Measurements from ENCODE around the gene LNP1. TPM values are rescaled to one million over a fixed set of nuclear protein-coding genes. Genes with fewer than 3 reads are reported as not detected.
"Not testable (repeated sequence)": the region's sequence is repeated elsewhere in the genome, so short reads cannot be mapped to it uniquely, and the experiment has no call there.

The LNP1 gene
- total RNA-seq, 2 experiments from 2014 or later = 2.3 to 2.6 TPM

- ATAC-seq (no peak), DNase-seq (no peak)
- H3K9me3 Mint-ChIP-seq (ENCODE audit: low read depth) = no peaks in the 10 kb centered on the region
- H3K27ac Mint-ChIP-seq = no peak overlapping the region
- CTCF ChIA-PET = interaction anchor here (1.0 kb wide), 1 partner anchor 12 kb away, joined by 3 read pairs; no protein-coding TSS in a partner anchor
- H3K4me1 Mint-ChIP-seq = peaks cover 5% of the 10 kb centered on the region
- no peaks in the 10 kb centered on the region for H3K27me3 Mint-ChIP-seq
- H3K36me3 Mint-ChIP-seq = no peaks in the 10 kb centered on the region
- H3K4me3 Mint-ChIP-seq = no peak overlapping the region
Observed at GRCh38 chr3:100455841-100456550, 54.7 kb downstream of the LNP1 start.

- H3K27ac Mint-ChIP-seq = no peak overlapping the region
Observed at GRCh38 chr3:100456745-100457144, 55.4 kb downstream of the LNP1 start.

GRCh38 chr3:100457811-100458210 is 56.5 kb downstream of the LNP1 start:
- Mint-ChIP-seq H3K4me1 (peaks cover 5% of the 10 kb centered on the region), H3K36me3 (no peaks in the 10 kb centered on the region), H3K9me3 (ENCODE audit: low read depth) (no peaks in the 10 kb centered on the region), H3K27ac (no peak overlapping the region), H3K27me3 (no peaks in the 10 kb centered on the region), H3K4me3 (no peak overlapping the region)
- DNase-seq (no peak), ATAC-seq (no peak)
- CTCF ChIA-PET = no interaction called here

More at GRCh38 chr3:100456745-100457144, 55.4 kb downstream of the LNP1 start:
- Mint-ChIP-seq H3K27me3 (no peaks in the 10 kb centered on the region), H3K36me3 (no peaks in the 10 kb centered on the region), H3K4me3 (no peak overlapping the region), H3K4me1 (peaks cover 5% of the 10 kb centered on the region), H3K9me3 (ENCODE audit: low read depth) (no peaks in the 10 kb centered on the region)
- DNase-seq (no peak), ATAC-seq (no peak)
- CTCF ChIA-PET = interaction anchor here (1.0 kb wide), 1 partner anchor 11 kb away, joined by 3 read pairs; no protein-coding TSS in a partner anchor

- no peak overlapping the region for H3K4me3 Mint-ChIP-seq
- ATAC-seq = no peak
- peaks cover 5% of the 10 kb centered on the region for H3K4me1 Mint-ChIP-seq
- DNase-seq = no peak
- no peaks in the 10 kb centered on the region for H3K9me3 Mint-ChIP-seq (ENCODE audit: low read depth)
- H3K27ac Mint-ChIP-seq = no peak overlapping the region
- CTCF ChIA-PET = no interaction called here
- no peaks in the 10 kb centered on the region for H3K36me3 Mint-ChIP-seq
- H3K27me3 Mint-ChIP-seq = no peaks in the 10 kb centered on the region
Observed at GRCh38 chr3:100458814-100459213, 57.5 kb downstream of the LNP1 start.

GRCh38 chr3:100463002-100463401 is 61.7 kb downstream of the LNP1 start:
- Mint-ChIP-seq H3K4me3 (no peak overlapping the region), H3K27ac (no peak overlapping the region), H3K4me1 (peaks cover 16% of the 10 kb centered on the region), H3K9me3 (ENCODE audit: low read depth) (no peaks in the 10 kb centered on the region), H3K27me3 (no peaks in the 10 kb centered on the region), H3K36me3 (peaks cover 5% of the 10 kb centered on the region)
- peak; percentile 83 for ATAC-seq
- CTCF ChIA-PET = interaction anchor here (0.6 to 2.8 kb wide), 36 partner anchors 11 to 919 kb away, joined by 3 to 73 read pairs (median 4); partner anchors contain the start of genes NIT2 and TMEM45A
- DNase-seq = no peak

- ATAC-seq (no peak), DNase-seq (no peak)
- CTCF ChIA-PET = interaction anchor here (0.7 to 2.8 kb wide), 20 partner anchors 15 to 334 kb away, joined by 3 to 73 read pairs (median 4); partner anchors contain the start of gene TMEM45A
- Mint-ChIP-seq H3K36me3 (peaks cover 5% of the 10 kb centered on the region), H3K27ac (no peak overlapping the region), H3K4me1 (peaks cover 16% of the 10 kb centered on the region), H3K27me3 (no peaks in the 10 kb centered on the region), H3K9me3 (ENCODE audit: low read depth) (peaks cover 2% of the 10 kb centered on the region), H3K4me3 (no peak overlapping the region)
Observed at GRCh38 chr3:100463646-100464155, 62.4 kb downstream of the LNP1 start.

GRCh38 chr3:100465892-100466777 is 64.8 kb downstream of the LNP1 start:
- CTCF ChIA-PET = interaction anchor here (0.8 to 1.2 kb wide), 7 partner anchors 21 to 361 kb away, joined by 3 to 4 read pairs (median 3); no protein-coding TSS in a partner anchor
- DNase-seq = no peak
- Mint-ChIP-seq H3K4me3 (peak overlapping the region; percentile 3), H3K4me1 (peaks cover 16% of the 10 kb centered on the region), H3K9me3 (ENCODE audit: low read depth) (peaks cover 9% of the 10 kb centered on the region), H3K27me3 (no peaks in the 10 kb centered on the region), H3K36me3 (peaks cover 5% of the 10 kb centered on the region), H3K27ac (peak overlapping the region; percentile 84)
- ATAC-seq = peak; percentile 61

GRCh38 chr3:100467133-100467532 is 65.8 kb downstream of the LNP1 start:
- Mint-ChIP-seq H3K36me3 (peaks cover 5% of the 10 kb centered on the region), H3K27me3 (no peaks in the 10 kb centered on the region), H3K4me3 (no peak overlapping the region), H3K4me1 (peaks cover 16% of the 10 kb centered on the region), H3K27ac (no peak overlapping the region), H3K9me3 (ENCODE audit: low read depth) (peaks cover 9% of the 10 kb centered on the region)
- CTCF ChIA-PET = interaction anchor here (1.4 to 1.8 kb wide), 2 partner anchors 11 to 65 kb away, joined by 3 to 6 read pairs; partner anchors contain the start of genes LNP1 and TOMM70
- ATAC-seq (no peak), DNase-seq (no peak)

GRCh38 chr3:100468676-100469075 is 67.3 kb downstream of the LNP1 start:
- Mint-ChIP-seq H3K27ac (no peak overlapping the region), H3K9me3 (ENCODE audit: low read depth) (peaks cover 9% of the 10 kb centered on the region), H3K4me1 (peaks cover 16% of the 10 kb centered on the region), H3K36me3 (peaks cover 5% of the 10 kb centered on the region), H3K4me3 (no peak overlapping the region), H3K27me3 (no peaks in the 10 kb centered on the region)
- DNase-seq (no peak), ATAC-seq (no peak)
- CTCF ChIA-PET = interaction anchor here (1.0 to 1.8 kb wide), 4 partner anchors 13 to 166 kb away, joined by 3 to 6 read pairs (median 3); partner anchors contain the start of genes LNP1 and TOMM70

GRCh38 chr3:100470951-100471350 is 69.6 kb downstream of the LNP1 start:
- Mint-ChIP-seq H3K9me3 (ENCODE audit: low read depth) (peaks cover 9% of the 10 kb centered on the region), H3K4me3 (no peak overlapping the region), H3K27me3 (no peaks in the 10 kb centered on the region), H3K27ac (no peak overlapping the region), H3K4me1 (peaks cover 9% of the 10 kb centered on the region), H3K36me3 (peaks cover 5% of the 10 kb centered on the region)
- DNase-seq (no peak), ATAC-seq (no peak)
- CTCF ChIA-PET = no interaction called here

- no peak overlapping the region for H3K27ac Mint-ChIP-seq
- ATAC-seq = no peak
- CTCF ChIA-PET = no interaction called here
- no peak for DNase-seq
- no peak overlapping the region for H3K4me3 Mint-ChIP-seq
- no peaks in the 10 kb centered on the region for H3K27me3 Mint-ChIP-seq
- H3K9me3 Mint-ChIP-seq (ENCODE audit: low read depth) = peaks cover 9% of the 10 kb centered on the region
- H3K36me3 Mint-ChIP-seq = peaks cover 5% of the 10 kb centered on the region
- peaks cover 4% of the 10 kb centered on the region for H3K4me1 Mint-ChIP-seq
Observed at GRCh38 chr3:100471444-100471843, 70.1 kb downstream of the LNP1 start.

GRCh38 chr3:100477851-100478360 is 76.6 kb downstream of the LNP1 start:
- H3K27ac Mint-ChIP-seq; H3K9me3 Mint-ChIP-seq (ENCODE audit: low read depth); H3K36me3 Mint-ChIP-seq; CTCF ChIA-PET; H3K4me1 Mint-ChIP-seq; ATAC-seq; H3K4me3 Mint-ChIP-seq; DNase-seq: not testable (repeated sequence)
- H3K27me3 Mint-ChIP-seq = peaks cover 19% of the 10 kb centered on the region

GRCh38 chr3:100478521-100478920 is 77.2 kb downstream of the LNP1 start:
- not testable (repeated sequence) for H3K27ac Mint-ChIP-seq

More at GRCh38 chr3:100478521-100478920, 77.2 kb downstream of the LNP1 start:
- DNase-seq; ATAC-seq; H3K4me1 Mint-ChIP-seq; CTCF ChIA-PET; H3K9me3 Mint-ChIP-seq (ENCODE audit: low read depth); H3K4me3 Mint-ChIP-seq; H3K36me3 Mint-ChIP-seq: not testable (repeated sequence)
- peaks cover 21% of the 10 kb centered on the region for H3K27me3 Mint-ChIP-seq
